ENCODE data around the gene SFI1.

Gene SFI1

GRCh38 chr22:31561238-31561887 is 65.0 kb downstream of the SFI1 start:
- H3K27ac ChIP-seq: no peak overlapping the region
- no peak for TF ChIP-seq ZFX (IDR thresholded peaks at IDR 0.05)
- TF ChIP-seq, protein P1, sequence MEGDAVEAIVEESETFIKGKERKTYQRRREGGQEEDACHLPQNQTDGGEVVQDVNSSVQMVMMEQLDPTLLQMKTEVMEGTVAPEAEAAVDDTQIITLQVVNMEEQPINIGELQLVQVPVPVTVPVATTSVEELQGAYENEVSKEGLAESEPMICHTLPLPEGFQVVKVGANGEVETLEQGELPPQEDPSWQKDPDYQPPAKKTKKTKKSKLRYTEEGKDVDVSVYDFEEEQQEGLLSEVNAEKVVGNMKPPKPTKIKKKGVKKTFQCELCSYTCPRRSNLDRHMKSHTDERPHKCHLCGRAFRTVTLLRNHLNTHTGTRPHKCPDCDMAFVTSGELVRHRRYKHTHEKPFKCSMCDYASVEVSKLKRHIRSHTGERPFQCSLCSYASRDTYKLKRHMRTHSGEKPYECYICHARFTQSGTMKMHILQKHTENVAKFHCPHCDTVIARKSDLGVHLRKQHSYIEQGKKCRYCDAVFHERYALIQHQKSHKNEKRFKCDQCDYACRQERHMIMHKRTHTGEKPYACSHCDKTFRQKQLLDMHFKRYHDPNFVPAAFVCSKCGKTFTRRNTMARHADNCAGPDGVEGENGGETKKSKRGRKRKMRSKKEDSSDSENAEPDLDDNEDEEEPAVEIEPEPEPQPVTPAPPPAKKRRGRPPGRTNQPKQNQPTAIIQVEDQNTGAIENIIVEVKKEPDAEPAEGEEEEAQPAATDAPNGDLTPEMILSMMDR (conservative IDR thresholded peaks at IDR 0.05): peak; percentile 96

- H3K27ac ChIP-seq: no peak overlapping the region
- no peak for TF ChIP-seq ZFX (IDR thresholded peaks at IDR 0.05)
- TF ChIP-seq, protein P1 (conservative IDR thresholded peaks at IDR 0.05): no peak
Measured at GRCh38 chr22:31561970-31562369, 65.6 kb downstream of the SFI1 start.

- TF ChIP-seq, protein P1 (conservative IDR thresholded peaks at IDR 0.05): no peak
- no peak for TF ChIP-seq ZFX (IDR thresholded peaks at IDR 0.05)
- H3K27ac ChIP-seq: no peak overlapping the region
Measured at GRCh38 chr22:31566484-31566883, 70.1 kb downstream of the SFI1 start.

- TF ChIP-seq, protein P1 (conservative IDR thresholded peaks at IDR 0.05): no peak
- TF ChIP-seq ZFX (IDR thresholded peaks at IDR 0.05): no peak
- no peak overlapping the region for H3K27ac ChIP-seq
Measured at GRCh38 chr22:31567196-31567595, 70.9 kb downstream of the SFI1 start.

DNA sequence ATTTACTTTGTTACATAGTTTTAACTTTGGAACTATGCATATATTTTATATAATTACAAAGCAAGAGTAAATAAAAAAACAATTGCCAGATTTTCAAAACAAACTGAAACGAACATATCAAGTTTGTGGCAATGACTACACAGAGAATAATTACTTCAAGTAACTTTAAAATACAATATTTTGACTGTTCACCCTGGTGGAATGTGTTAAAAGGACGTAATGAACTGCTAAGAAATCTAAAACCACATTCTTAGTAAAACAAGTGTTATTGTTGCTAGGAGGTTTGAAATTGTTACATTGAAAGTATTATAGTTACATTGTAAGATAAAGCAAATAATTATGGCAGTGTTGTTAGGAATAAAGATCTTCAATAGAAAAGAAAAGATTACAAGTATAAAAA is 71.4 kb downstream of the SFI1 start:
- no peak for TF ChIP-seq ZFX (IDR thresholded peaks at IDR 0.05)
- TF ChIP-seq, protein P1 (conservative IDR thresholded peaks at IDR 0.05): no peak
- H3K27ac ChIP-seq: no peak overlapping the region

GRCh38 chr22:31569126-31569525 is 72.8 kb downstream of the SFI1 start:
- TF ChIP-seq, protein P1 (conservative IDR thresholded peaks at IDR 0.05): no peak
- TF ChIP-seq ZFX (IDR thresholded peaks at IDR 0.05): no peak
- no peak overlapping the region for H3K27ac ChIP-seq

GRCh38 chr22:31572939-31573338 is 76.6 kb downstream of the SFI1 start:
- H3K27ac ChIP-seq: no peak overlapping the region
- TF ChIP-seq, protein P1 (conservative IDR thresholded peaks at IDR 0.05): no peak
- no peak for TF ChIP-seq ZFX (IDR thresholded peaks at IDR 0.05)

All from C4-2B (cell line).